Fibroblast of peridontal ligament (primary cell): ENCODE measurements around the gene ITPRID2.
A peak's percentile ranks its signal among the peaks of the same experiment; 100 is the strongest.

Experiments
- DNase-seq: peaks from one replicate; pipeline ENCODE4 v3.0.0-alpha.2; 2010; ENCODE audit errors: extremely low read depth

Gene ITPRID2

GRCh38 chr2:181882246-181883020 is 9.1 kb upstream of the ITPRID2 start:
- DNase-seq: no peak

- no peak for DNase-seq
These were observed 6.9 kb upstream of the ITPRID2 start for GRCh38 chr2:181884601-181885000.

GRCh38 chr2:181885096-181885495 is 6.4 kb upstream of the ITPRID2 start:
- DNase-seq: no peak

- peak; percentile 46 for DNase-seq
These were observed 5.3 kb upstream of the ITPRID2 start for GRCh38 chr2:181886192-181886591.

- DNase-seq: no peak
These were observed 4.5 kb upstream of the ITPRID2 start for GRCh38 chr2:181887045-181887444.

- DNase-seq: no peak
These were observed 1.8 kb upstream of the ITPRID2 start for GRCh38 chr2:181889776-181890175.

- DNase-seq: no peak
These were observed 1.3 kb upstream of the ITPRID2 start for GRCh38 chr2:181890271-181890670.

GRCh38 chr2:181891966-181892798 is 652 bp downstream of the ITPRID2 start:
- peak; percentile 43 for DNase-seq

- DNase-seq: peak; percentile 64
These were observed 1.4 kb downstream of the ITPRID2 start for GRCh38 chr2:181892799-181893435.

- no peak for DNase-seq
These were observed 2.9 kb downstream of the ITPRID2 start for GRCh38 chr2:181894381-181894780.

GRCh38 chr2:181895818-181896217 is 4.3 kb downstream of the ITPRID2 start:
- DNase-seq: no peak

- no peak for DNase-seq
These were observed 4.8 kb downstream of the ITPRID2 start for GRCh38 chr2:181896286-181896685.

GRCh38 chr2:181900007-181900651 is 8.6 kb downstream of the ITPRID2 start:
- DNase-seq: no peak

GRCh38 chr2:181902625-181903024 is 11.1 kb downstream of the ITPRID2 start:
- peak; percentile 26 for DNase-seq

- peak; percentile 55 for DNase-seq
These were observed 12.6 kb downstream of the ITPRID2 start for GRCh38 chr2:181904022-181904632.

GRCh38 chr2:181907057-181907456 is 15.5 kb downstream of the ITPRID2 start:
- DNase-seq: peak; percentile 12

GRCh38 chr2:181907635-181908034 is 16.1 kb downstream of the ITPRID2 start:
- DNase-seq: no peak

GRCh38 chr2:181910028-181910831 is 18.7 kb downstream of the ITPRID2 start:
- DNase-seq: no peak

- no peak for DNase-seq
These were observed 20.3 kb downstream of the ITPRID2 start for GRCh38 chr2:181911830-181912229.

- DNase-seq: no peak
These were observed 23.6 kb downstream of the ITPRID2 start for GRCh38 chr2:181915102-181915501.
